AG04450 (cell line): ENCODE data around the gene KIAA1614. TPM values are rescaled to one million over a fixed set of nuclear protein-coding genes. Genes with fewer than 3 reads are reported as not detected.
A peak's percentile ranks its signal among the peaks of the same experiment; 100 is the strongest.

Experiments
- CTCF ChIA-PET: fragments of 300-600, 350-600 bp; formaldehyde crosslinking; extraction: SDS; loops from one replicate; lab custom pipeline; 2022; ENCODE audit warnings: antibody characterized with exemption, inconsistent platforms; lab: Charles Lee
- POLR2A ChIA-PET: fragments of 350-600 bp; formaldehyde crosslinking; extraction: SDS; loops from one replicate; lab custom pipeline; 2021; ENCODE audit warnings: antibody characterized with exemption, inconsistent platforms; lab: Yijun Ruan, JAX
- DNase-seq: peaks from one replicate; pipeline ENCODE4 v3.0.0-alpha.2; 2011; ENCODE audit warnings: low read depth, low spot score
- H3K27ac ChIP-seq: one replicate; pipeline ENCODE4 v1.5.1; 2012; ENCODE audit warnings: low read depth, low read length, control low read depth
- H3K27me3 ChIP-seq: one replicate; pipeline ENCODE4 v1.6.0; 2012; ENCODE audit warnings: low read length; ENCODE audit not compliant: control insufficient read depth, insufficient read depth
- H3K4me3 ChIP-seq: 2 replicates; pipeline ENCODE4 v1.5.1; 2011; ENCODE audit warnings: mild to moderate bottlenecking, low read depth, low read length, control low read depth
- H3K9me3 ChIP-seq: 2 replicates; pipeline ENCODE4 v1.5.1; 2012; ENCODE audit warnings: low read length; ENCODE audit not compliant: control insufficient read depth, insufficient read depth
- polyA minus RNA-seq: library from RNA; depleted of rRNA, polyadenylated mRNA; stranded (reverse); fragments of >200 nt; gene quantifications from 2 replicates; pipeline ENCODE4 v1.2.3, GENCODE V29; 2011; rRNA and poly(A)+ RNA removed
- polyA plus RNA-seq: library from polyadenylated mRNA; depleted of rRNA; stranded (reverse); fragments of >200 nt; gene quantifications from 2 replicates; pipeline ENCODE4 v1.2.3, GENCODE V29; 2011; rRNA removed
- TF ChIP-seq, protein P1 (sequence below): IDR thresholded peaks from 2 replicates; pipeline ENCODE4 v1.5.1; 2011; ENCODE audit warnings: low read depth, low read length, control low read depth, inconsistent platforms

The KIAA1614 gene, protein sequence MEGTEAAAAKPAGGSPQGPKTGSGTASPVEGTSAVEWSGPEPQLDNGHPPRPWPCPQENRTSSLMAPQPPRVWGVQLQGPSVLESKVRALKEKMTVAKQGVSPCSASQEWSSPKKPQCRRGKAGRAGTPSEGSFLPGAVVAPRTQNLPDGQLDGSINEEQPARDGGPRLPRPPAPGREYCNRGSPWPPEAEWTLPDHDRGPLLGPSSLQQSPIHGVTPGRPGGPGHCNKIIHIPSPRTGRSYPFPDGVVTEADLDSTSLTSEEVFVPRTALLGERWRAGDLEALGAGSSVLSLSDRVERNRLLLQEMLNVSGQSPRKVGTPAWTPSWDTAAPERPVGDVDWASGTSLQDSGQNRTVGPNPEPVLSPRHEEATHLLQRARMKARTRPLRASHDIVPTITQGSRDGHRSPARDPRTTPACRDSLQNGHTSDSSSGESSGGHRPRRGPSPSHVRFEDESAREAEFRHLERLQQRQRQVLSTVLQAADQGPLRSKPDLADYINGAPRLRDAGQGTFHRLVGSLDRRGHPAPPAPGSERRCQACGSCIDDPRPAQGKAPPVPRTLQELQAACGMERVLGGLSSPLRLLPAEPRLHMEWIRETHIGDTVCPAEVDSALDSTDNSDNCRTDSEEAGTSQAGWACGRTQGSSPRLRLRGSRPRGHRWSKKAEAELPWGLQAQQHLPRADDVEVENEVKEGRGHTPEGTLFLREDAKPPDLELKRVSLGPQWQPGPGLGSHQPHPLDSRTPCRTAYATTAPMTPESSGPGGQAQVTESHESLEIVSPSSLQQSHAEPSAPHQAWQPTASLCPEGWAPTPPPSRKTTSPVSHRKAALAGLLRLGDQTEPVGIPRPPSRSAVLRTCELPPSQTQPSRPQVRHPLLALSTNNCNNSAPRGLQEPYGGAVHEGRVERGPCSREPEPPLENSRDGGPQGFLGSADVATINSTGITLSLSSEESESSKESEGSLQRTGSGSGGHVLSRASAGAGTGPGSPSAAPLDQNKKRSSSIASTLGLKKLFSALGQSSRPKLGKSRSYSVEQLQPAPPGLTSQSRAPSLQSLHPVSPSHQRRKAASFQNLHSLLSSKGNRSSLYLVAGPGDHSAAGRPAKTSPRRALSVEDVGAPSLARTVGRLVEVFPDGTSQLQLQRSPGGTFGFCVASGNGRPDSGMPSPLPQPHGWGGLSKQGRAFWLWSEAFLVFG
- polyA plus RNA-seq (3.6 and 4.0 TPM in 2 replicates), polyA minus RNA-seq (4.3 and 6.1 TPM in 2 replicates)

DNA sequence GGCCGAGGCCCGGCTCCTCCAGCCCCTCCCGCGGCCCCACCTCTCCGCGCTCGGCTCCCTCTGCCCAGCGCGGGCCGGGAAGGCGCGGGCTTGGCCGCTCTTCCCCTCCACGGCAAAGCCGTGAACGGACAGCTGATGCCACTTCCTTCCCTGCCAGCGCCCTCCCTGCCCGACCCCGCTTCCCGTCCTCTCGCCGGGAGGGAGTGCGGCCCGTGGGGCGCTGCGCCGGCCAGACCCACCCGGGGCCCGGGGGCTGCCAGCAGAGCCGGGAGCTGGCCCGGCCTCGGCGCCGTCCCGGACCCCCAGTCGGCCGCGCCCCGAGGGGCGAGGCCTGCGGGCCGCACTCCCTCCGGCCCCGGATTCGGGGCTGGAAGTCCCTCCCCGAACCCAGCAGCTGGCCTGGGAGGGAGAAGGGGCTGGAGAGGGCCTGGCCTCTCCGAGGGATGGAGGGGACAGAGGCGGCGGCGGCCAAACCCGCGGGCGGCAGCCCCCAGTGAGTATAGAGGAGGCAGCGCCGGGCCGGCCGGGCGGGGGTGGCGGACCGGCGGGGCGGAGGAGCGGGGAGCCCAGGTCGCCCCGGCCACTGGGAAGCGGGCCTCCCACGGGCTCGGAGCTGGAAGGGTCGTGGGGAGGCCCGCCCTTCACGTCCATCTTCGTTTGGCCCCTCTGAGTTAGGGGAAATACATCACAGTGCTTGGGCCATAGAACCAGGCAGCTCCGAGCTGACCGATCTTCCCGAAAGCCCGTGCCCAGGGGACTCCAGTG lies at the start of gene KIAA1614:
Gene KIAA1614, plus strand, starts transcription at position 97 of the 765 bp plus-strand sequence. Its CDS starts 347 bp downstream, at position 444.
- Histone ChIP-seq H3K9me3 (no peaks in the 10 kb centered on the region), H3K4me3 (peak within 1 kb of the TSS; percentile 64), H3K27ac (peak within 1 kb of the TSS; percentile 70), H3K27me3 (no peaks in the 10 kb centered on the region)
- ChIA-PET POLR2A (interaction anchor here (0.6 to 1.6 kb wide), 9 partner anchors 14 to 280 kb away, joined by 3 to 4 read pairs (median 3); no protein-coding TSS in a partner anchor), CTCF (interaction anchor here (0.5 to 2.1 kb wide), 4 partner anchors 25 to 398 kb away, joined by 3 to 7 read pairs (median 5); no protein-coding TSS in a partner anchor)
- DNase-seq: no peak
- TF ChIP-seq, protein P1, sequence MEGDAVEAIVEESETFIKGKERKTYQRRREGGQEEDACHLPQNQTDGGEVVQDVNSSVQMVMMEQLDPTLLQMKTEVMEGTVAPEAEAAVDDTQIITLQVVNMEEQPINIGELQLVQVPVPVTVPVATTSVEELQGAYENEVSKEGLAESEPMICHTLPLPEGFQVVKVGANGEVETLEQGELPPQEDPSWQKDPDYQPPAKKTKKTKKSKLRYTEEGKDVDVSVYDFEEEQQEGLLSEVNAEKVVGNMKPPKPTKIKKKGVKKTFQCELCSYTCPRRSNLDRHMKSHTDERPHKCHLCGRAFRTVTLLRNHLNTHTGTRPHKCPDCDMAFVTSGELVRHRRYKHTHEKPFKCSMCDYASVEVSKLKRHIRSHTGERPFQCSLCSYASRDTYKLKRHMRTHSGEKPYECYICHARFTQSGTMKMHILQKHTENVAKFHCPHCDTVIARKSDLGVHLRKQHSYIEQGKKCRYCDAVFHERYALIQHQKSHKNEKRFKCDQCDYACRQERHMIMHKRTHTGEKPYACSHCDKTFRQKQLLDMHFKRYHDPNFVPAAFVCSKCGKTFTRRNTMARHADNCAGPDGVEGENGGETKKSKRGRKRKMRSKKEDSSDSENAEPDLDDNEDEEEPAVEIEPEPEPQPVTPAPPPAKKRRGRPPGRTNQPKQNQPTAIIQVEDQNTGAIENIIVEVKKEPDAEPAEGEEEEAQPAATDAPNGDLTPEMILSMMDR: no peak

DNA sequence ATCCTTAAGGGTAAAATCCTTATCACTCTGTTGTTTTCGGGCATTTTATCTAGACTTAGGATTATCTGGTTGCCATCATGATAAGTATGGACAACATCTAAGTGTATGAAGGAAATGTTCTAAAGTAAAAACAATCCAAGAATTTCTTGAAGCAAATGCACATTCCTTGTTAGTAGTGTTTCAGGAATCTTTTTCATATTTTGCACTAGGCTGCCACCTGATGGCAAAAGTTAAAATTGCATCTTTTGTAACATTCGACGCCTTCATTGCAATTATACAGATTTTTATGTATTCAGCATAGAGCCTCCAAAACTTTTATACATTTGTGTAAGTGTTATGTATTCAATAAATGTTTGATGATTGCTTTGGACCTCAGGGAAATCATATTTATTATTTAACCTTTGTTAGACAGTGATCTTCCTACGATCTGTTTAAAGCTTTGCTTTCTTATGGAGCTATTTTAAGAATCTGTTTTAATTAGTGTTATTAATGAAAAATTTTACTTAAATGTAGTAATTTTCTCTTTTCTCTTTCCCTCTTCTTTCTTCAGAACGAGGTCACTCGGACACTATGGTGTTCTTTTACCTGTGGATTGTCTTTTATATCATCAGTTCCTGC lies 49.4 kb upstream of the KIAA1614 start:
- peak; percentile 26 for DNase-seq
- no peaks in the 10 kb centered on the region for H3K27me3 ChIP-seq
- no peak overlapping the region for H3K27ac ChIP-seq
- ChIA-PET CTCF (interaction anchor here (0.6 to 7.4 kb wide), 39 partner anchors 9 to 381 kb away, joined by 3 to 131 read pairs (median 6); partner anchors contain the start of gene XPR1), POLR2A (interaction anchor here (2.4 kb wide), 1 partner anchor 347 kb away, joined by 6 read pairs; no protein-coding TSS in a partner anchor)
- no peak overlapping the region for H3K4me3 ChIP-seq
- H3K9me3 ChIP-seq: no peaks in the 10 kb centered on the region
- TF ChIP-seq, protein P1: peak; percentile 62

DNA sequence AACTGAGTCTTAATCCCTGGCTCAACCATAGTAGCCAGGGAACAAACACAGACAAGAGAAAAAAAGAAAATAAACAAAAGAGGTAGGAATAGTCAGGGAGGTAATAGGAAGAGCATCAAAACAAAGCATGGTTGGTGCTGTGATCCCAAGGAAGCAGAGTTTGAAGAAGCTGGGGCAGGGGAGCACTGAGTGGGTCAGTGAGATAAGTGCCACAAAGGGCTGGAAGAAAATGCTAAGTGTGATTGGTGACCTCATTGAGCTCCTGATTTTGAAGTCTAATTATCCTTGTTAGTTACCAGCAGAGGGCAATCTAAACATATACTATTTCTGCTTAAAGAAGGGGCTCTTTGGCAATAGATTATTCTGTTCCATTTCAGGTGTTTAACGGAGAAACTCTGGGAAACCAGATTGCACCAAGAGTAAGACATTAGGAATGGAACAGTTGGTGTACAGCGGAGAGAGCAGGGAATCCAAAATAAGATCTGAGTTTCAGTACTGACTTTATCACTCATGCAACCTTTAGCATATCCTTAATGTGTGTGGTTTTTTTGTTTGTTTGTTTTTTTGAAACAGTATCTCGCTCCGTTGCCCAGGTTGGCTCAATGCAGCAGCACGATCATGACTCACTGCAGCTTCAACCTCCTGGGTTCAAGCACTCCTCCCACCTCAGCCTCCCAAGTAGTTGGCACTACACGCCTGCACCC lies 30.7 kb upstream of the KIAA1614 start:
- H3K9me3 ChIP-seq: no peaks in the 10 kb centered on the region
- ChIA-PET POLR2A (interaction anchor here (0.6 to 1.0 kb wide), 5 partner anchors 9 to 271 kb away, joined by 3 read pairs; partner anchors contain the start of gene STX6), CTCF (interaction anchor here (0.5 to 9.7 kb wide), 46 partner anchors 9 to 599 kb away, joined by 3 to 135 read pairs (median 4); partner anchors contain the start of genes KIAA1614 and MR1)
- H3K27me3 ChIP-seq: no peaks in the 10 kb centered on the region
- no peak overlapping the region for H3K27ac ChIP-seq
- no peak overlapping the region for H3K4me3 ChIP-seq
- TF ChIP-seq, protein P1: peak; percentile 60
- DNase-seq: no peak
